C4-2B (cell line): ENCODE results near the gene EFNA2.

Experiments
- H3K27ac ChIP-seq: fragments of 450-650 bp; 2 replicates; pipeline ENCODE4 v1.5.1; 2017
- CTCF ChIP-seq: fragments of 450-650 bp; conservative IDR thresholded peaks from 2 replicates; pipeline ENCODE4 v1.5.1; 2017; ENCODE audit warnings: mild to moderate bottlenecking
- ZFX ChIP-seq: fragments of 450-650 bp; IDR thresholded peaks from 2 replicates; pipeline ENCODE4 v1.6.1; 2017

EFNA2 gene

DNA sequence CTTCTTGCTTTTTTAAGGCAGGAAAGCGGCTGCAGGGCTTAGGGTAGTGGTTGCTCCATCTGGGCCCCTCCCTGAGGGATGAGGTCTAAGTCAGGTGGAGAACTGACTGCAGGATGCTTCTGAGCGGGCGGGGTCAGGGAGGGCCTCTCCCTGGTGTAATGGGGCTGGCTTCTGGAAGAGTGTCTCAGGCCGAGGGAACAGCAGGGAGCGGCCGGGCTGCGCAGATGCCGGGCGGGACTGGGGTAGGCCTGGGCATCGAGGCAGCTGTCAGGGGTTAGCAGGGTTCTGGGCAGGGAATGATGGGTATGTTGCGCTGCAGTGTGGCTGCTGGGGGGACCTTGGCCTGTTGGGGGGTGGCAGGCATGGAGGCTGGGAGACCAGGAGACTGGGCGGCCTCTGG, 7.6 kb upstream of the EFNA2 start:
- no peak overlapping the region for H3K27ac ChIP-seq
- TF ChIP-seq ZFX (no peak), CTCF (no peak)

DNA sequence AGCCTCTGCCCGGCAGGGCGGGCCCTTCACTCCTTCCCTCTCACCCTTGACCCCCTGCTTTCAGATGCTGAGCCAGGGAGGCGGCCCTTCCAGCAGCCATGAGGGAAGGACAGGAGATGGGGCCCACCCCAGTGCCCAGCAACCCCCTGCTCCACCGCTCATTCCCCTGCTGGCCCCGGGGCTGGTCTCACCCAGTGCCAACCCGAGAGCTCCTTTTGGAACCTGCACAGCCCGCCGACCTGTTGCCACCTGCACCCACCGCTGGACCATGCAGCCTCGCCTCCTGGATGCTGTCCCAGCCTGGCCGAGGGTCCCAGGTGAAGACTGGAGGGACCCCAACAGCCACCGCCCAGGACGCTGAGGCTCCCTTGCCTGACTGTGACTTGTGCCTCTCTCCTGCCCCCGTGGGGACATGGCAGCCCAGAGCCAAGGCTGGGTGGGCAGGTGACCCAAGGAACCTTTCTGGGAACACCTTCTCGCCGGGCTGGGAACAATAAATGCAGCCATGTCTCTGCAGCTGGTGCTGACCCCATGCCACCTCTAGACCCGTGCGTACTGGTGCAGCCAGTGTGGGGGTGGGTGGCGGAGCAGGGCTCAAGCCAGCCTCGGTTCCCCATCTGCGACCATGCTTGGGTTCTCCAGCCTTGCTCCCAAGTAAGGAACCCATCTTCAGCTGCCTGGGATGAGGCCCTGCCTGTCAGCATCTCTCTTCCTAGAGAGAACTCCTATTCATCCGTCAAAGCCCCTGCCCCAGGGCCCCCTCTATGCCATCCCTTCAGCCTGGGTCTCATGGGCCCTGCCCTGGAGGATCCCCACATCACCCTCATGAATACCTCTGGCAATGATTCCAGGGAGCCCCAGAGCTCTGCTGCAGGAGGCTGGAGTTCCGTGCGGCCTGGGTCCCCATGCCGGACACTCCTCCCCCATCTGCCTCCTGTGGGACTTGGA, 6.7 kb upstream of the EFNA2 start:
- no peak overlapping the region for H3K27ac ChIP-seq
- TF ChIP-seq CTCF (no peak), ZFX (no peak)

- TF ChIP-seq ZFX (no peak), CTCF (peak; percentile 98)
- peak overlapping the region; percentile 7; the same call in 1 of the 2 replicates for H3K27ac ChIP-seq
These were observed 5.8 kb upstream of the EFNA2 start for GRCh38 chr19:1279782-1280341.

DNA sequence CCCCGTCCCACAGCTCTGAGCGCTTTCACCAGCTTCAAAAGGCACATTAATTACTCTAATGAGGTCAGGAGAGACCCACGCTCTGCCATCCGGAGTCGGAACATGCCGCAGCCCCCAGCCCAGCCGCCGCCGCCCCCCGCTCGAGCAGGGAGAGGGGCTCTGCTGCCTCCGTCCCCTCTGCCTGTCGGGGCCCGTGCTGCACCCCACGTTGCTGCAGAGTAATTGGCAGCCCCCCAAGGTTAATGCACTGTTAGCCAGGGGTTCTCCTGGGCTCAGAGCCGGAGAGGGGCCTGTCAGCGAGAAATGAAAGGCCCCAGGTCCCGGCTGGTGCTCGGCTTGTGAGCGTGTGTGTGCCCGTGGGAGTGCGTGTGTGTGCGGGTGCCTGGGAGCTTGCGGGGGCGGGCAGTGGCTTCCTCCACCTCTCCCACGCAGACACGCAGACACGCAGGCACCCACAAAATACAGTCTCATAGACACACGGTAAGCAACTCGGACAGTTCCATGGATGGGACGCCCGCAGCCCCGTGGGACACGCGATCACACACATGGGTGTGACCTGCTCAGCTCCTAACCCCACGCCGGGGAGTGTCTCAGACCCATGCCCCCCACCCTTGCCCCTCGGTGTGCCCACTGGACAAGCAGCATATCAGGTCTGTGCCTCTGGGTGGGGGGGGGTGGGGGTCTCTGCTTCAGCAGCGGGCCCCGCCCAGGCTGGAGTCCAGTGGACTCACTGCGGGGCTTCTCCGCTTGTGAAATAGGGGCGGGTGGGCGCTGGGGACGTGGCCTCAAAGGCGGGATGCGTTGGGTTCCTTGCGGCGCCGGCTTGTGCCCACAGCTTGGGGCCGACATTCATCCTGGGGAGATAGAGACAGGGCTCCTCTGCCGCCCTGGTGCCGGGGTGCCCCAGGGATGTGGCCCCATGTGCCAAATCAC, 4.8 kb upstream of the EFNA2 start:
- H3K27ac ChIP-seq = no peak overlapping the region
- TF ChIP-seq CTCF (no peak), ZFX (no peak)

DNA sequence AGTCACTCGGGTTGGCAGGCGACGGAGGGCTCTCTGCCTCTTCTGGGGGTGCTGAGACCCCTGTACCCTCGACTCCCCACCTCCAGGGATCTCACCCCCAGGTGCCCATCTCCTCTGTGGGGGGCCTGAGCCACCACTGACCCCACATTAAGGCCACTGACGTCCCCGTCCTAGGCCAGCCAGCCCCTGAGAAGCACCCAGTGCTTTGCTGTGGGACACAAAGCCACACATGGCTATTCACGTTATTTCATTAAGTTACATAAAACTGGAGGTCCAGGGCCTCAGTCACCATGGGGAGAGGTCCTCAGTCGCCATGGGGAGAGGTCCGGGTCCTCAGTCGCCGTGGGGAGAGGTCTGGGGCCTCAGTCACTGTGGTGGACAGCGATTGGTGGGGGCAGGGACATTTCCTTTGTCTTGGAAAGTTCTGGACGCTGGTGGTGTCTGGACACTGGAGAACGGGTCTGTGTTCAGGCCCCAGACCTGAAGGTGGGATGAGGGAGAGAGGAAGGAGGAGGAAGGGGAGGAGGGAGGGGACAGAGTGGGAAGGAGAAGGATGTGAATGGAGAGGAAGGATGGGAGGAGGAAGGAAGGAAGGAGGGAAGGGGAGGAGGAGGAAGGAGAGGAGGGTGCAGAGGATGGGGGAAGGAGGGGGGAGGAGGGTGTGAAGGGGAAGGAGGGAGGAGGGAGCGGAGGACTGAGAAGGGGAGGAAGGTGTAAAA, 3.9 kb upstream of the EFNA2 start:
- TF ChIP-seq ZFX = no peak
- TF ChIP-seq CTCF = no peak
- H3K27ac ChIP-seq = no peak overlapping the region

DNA sequence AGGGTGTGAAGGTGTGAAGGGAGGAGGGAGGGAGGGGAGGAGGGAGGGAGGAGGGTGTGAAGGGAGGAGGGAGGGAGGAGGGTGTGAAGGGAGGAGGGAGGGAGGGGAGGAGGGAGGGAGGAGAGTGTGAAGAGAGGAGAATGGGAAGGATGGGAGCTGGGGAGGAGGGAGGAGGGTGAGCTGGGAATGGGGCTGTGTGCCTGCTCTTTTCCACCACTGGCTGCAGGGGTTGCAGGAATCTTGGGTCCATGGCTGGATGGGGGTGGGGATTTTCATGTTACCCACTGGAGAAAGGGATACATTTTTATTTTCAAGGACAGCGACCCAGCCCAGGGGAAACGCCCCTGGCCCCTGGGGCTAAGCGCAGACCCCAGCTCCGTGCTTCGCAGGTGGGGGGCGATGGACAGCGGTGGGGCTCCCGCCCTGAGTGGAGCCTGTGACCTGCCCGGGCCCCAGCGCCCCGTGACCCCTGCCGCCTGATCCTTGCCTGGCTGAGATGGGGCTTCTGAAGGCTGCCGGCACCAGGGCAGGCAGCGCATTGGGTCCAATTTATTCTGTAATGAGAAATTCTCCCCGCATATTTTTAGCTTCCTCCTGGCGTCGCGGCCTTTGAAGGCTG, 3.0 kb upstream of the EFNA2 start:
- no peak for TF ChIP-seq CTCF
- TF ChIP-seq ZFX = no peak
- H3K27ac ChIP-seq = peak overlapping the region; percentile 83
